GM18498 (cell line): ENCODE results near the gene TFB1M.
"Not testable (repeated sequence)": the region's sequence is repeated elsewhere in the genome, so short reads cannot be mapped to it uniquely, and the experiment has no call there.

Experiments used
- ATAC-seq: cut with Tn5 transposase; IDR thresholded peaks from one replicate; pipeline ENCODE4 v1.9.1; 2021; ENCODE audit warnings: mild to moderate bottlenecking, moderate library complexity; ENCODE audit not compliant: unreplicated experiment

TFB1M gene

GRCh38 chr6:155314092-155314772 lies at the start of gene TFB1M:
TSS of gene TFB1M (minus strand) at chr6:155314484. CDS start at chr6:155314428, 56 bp downstream.
- peak; percentile 96 for ATAC-seq

GRCh38 chr6:155364021-155364420 lies 49.7 kb upstream of the TFB1M start:
- not testable (repeated sequence) for ATAC-seq

GRCh38 chr6:155362968-155363632 lies 48.8 kb upstream of the TFB1M start:
- not testable (repeated sequence) for ATAC-seq

DNA sequence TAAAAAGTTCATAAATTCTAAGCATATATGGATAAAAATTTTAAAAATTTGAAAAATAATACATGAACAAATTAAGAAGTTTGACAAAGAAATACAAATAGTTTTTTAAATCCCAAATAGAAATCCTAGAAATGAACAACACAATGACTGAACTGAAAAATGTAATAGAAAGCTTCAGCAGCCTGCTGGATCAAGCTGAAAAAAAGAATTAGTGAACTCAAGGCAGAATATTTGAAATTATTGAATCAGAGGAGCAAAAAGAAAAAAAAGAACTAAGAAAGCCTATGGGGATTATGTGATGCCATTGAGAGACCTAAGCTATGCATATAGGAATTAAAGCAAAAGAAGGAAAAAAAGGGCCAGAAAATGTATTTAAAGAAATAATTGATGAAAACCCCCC lies 39.9 kb upstream of the TFB1M start:
- ATAC-seq, result no peak

- no peak for ATAC-seq
Measured at GRCh38 chr6:155352811-155353210, 38.5 kb upstream of the TFB1M start.

GRCh38 chr6:155352130-155352420 lies 37.8 kb upstream of the TFB1M start:
- no peak for ATAC-seq

DNA sequence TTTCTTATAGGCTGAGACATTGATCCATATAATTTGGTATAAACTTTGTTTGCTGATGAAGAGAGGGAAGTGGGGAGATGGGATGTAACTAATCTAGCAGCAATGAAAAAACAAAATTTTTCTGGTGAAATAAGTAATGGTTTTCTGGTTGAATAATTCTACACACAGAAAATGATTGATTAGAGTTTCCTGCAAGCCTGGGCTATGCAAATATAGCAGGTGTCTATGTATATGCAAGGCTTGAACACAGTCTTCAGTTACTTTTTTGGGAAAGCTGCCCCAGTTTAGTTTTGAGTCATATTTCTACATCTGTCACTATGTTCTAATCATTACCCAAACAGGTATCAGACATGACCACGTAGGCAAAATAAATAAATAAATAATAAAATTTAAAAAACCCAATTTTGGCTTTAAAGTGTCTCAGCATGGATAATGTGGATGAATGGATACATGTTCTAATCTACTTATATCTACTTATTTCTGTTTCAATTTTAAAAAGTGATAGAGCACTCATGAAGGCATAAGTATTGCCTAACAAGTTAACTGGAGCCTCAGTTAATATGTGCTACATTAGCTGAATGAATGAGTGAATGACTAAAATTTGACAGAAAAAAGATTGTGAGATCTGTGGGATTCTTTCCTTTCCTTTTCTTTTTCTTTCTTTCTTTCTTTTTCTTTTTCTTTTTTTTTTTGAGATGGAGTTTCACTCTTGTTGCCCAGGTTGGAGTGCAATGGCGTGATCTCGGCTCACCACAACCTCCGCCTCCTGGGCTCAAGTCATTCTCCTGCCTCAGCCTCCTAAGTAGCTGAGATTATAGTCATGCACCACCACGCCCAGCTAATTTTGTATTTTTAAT lies 37.2 kb upstream of the TFB1M start:
- peak; percentile 93 for ATAC-seq

GRCh38 chr6:155349956-155350355 lies 35.7 kb upstream of the TFB1M start:
- no peak for ATAC-seq

DNA sequence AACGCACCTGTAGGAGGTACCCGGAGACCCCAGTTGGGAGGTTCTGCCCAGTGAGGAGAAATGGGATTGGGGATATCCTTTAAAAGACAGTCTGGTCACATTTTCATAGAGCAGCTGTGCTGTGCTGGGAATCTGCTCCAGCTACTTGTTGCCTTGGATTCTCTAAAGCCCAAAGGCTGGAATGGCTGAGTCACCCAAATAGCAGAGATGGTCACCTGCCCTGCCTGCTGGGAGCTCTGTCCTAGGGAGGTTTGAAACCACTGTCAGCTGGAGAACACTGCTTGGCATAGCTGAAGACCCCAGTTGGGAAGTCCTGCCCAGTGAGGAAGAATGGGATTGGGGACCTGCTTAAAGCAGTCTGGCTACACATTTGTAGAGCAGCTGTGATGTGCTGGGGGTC lies 34.8 kb upstream of the TFB1M start:
- no peak for ATAC-seq

GRCh38 chr6:155347800-155348199 lies 33.5 kb upstream of the TFB1M start:
- no peak for ATAC-seq

- ATAC-seq, result no peak
Measured at GRCh38 chr6:155346957-155347356, 32.7 kb upstream of the TFB1M start.

DNA sequence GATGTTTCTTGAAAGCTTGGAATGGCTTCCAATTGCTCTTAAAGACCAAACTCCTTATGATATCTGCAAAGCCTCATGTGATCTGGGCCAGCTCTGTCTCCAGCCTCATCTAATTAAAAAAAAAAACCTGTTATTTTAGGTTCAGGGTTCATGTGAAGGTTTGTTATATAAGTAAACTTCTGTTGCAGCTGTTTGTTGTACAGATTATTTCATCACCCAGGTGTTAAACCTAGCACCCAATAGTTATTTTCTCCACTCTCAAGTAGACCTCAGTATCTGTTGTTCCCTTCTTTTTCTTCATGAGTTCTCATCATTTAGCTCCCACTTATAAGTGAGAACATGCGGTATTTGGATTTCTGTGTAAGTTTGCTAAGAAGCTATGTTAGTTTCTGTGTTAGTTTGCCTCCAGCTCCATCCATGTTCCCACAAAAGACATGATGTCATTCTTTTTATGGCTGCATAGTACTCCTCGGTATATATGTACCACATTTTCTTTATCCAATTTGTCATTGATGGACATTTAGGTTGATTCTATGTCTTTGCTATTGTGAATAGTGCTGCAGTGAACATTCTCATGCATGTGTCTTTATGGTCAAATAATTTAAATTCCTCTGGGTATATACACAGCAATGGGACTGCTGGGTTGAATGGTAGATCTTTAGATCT lies 30.2 kb upstream of the TFB1M start:
- ATAC-seq, result no peak

GRCh38 chr6:155341130-155341828 lies 27.0 kb upstream of the TFB1M start:
- peak; percentile 75 for ATAC-seq

DNA sequence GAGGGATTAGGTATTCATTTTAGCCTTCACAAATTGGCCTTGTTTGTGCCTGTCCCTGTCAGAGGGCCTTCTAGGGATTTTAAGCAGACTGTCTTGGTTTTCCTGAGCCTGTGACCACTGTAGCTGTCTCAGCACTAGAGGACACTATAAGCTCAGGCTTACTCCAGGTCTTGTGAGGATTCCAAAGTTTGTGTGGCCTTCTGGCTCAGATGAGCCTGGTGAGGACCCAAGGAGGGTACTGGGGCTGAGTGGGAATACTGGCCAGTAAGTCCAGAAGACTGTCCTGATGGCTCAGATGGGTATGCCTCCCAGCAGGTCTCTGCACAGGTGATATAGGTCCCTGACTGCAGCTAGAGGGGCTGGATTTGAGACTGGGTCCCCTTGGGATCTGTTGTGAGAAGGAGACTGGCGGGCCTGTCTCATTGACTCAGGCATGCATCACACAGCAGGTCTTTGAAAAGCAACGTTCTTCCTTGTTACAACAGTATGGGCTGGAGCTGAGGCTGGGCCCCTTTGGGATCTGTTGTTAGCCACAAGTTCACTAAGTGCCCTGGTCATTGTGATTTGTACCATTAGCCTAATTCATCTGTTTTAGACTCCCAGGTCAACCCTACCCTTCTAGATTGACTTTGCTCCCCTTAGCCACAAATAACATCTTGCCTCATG lies 26.3 kb upstream of the TFB1M start:
- ATAC-seq, result peak; percentile 30

- ATAC-seq, result not testable (repeated sequence)
Measured at GRCh38 chr6:155339929-155340328, 25.6 kb upstream of the TFB1M start.

GRCh38 chr6:155338237-155338636 lies 24.0 kb upstream of the TFB1M start:
- not testable (repeated sequence) for ATAC-seq

DNA sequence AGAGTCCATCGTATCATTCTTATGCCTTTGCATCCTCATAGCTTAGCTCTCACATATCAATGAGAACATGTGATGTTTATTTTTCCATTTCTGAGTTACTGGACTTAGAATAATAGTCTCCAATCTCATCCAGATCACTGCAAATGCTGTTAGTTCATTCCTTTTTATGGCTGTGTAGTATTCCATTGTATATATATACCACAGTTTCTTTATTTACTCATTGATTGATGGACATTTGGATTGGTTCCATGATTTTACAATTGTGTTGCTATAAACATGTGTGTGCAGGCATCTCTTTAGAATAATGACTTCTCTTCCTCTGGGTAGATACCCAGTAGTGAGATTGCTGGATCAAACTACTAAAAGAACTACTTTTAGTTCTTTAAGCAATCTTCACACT lies 21.0 kb upstream of the TFB1M start:
- ATAC-seq, result no peak

GRCh38 chr6:155334073-155334472 lies 19.8 kb upstream of the TFB1M start:
- not testable (repeated sequence) for ATAC-seq

- peak; percentile 76 for ATAC-seq
Measured at GRCh38 chr6:155333414-155333813, 19.1 kb upstream of the TFB1M start.

DNA sequence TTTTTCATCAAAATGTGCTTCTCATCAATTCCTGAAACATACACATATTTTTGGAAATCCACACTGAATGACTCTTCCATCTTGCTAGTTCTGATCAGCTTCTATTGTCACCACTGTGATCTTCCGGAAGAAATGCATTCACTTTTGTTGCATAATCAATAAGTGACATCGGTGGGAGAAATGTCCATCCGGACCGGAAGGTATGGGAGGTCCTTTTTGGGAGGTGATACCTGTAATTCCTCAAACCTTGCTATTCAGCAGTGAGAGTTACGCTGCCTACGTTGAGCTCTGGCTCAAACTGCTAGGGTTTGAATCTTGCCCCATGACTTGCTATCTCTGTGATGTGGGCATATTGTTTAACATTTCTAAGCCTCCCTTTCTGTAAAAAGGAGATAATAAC lies 16.6 kb upstream of the TFB1M start:
- no peak for ATAC-seq
